H1 (cell line): ENCODE measurements around the gene SLC37A1. TPM values are rescaled to one million over a fixed set of nuclear protein-coding genes. Genes with fewer than 3 reads are reported as not detected.

Experiments
- CTCF ChIA-PET: fragments of 300-600 bp; sonication (Branson Sonifier 250); formaldehyde crosslinking; loops from one replicate; lab custom pipeline; 2021; ENCODE audit not compliant: partially characterized antibody; lab: Charles Lee
- POLR2A ChIA-PET: fragments of 300-600 bp; sonication (Branson Sonifier 250); formaldehyde crosslinking; loops from one replicate; lab custom pipeline; 2021; ENCODE audit warnings: inconsistent platforms; ENCODE audit not compliant: partially characterized antibody; lab: Charles Lee
- DNase-seq, 2 experiments: peaks; one replicate each; pipeline versions ENCODE4 v3.0.0 to v3.0.0-alpha.2; 2010 to 2022; ENCODE audit warnings: low spot score in 2 of 2, low read depth in 1 of 2, mixed read lengths in 1 of 2
- FAIRE-seq: peaks from 2 replicates; lab custom pipeline; 2011; peaks lifted over from hg19 to GRCh38; lab: Jason Lieb, UNC
- H2AFZ ChIP-seq: 2 replicates; pipeline ENCODE4 v1.8.1; 2012; ENCODE audit warnings: low read length, inconsistent platforms
- H2AK5ac ChIP-seq: 2 replicates; pipeline ENCODE4 v1.6.1; 2013; ENCODE audit warnings: low read depth, low read length
- H2BK120ac ChIP-seq: replicated peaks from 2 replicates; pipeline ENCODE3; 2013; ENCODE audit warnings: low read depth, low read length, inconsistent platforms
- H2BK12ac ChIP-seq: 2 replicates; pipeline ENCODE4 v1.6.1; 2013; ENCODE audit warnings: low read depth, low read length
- H2BK15ac ChIP-seq: 2 replicates; pipeline ENCODE4 v1.6.1; 2013; ENCODE audit warnings: low read length
- H2BK20ac ChIP-seq: 2 replicates; pipeline ENCODE4 v1.6.1; 2013; ENCODE audit warnings: low read length
- H2BK5ac ChIP-seq: 2 replicates; pipeline ENCODE4 v1.6.1; 2013; ENCODE audit warnings: low read depth, low read length
- H3K14ac ChIP-seq: 2 replicates; pipeline ENCODE4 v1.6.1; 2013; ENCODE audit warnings: inconsistent platforms; ENCODE audit not compliant: insufficient read length
- H3K18ac ChIP-seq: 2 replicates; pipeline ENCODE4 v1.6.1; 2013; ENCODE audit warnings: low read length; ENCODE audit errors: extremely low read depth
- H3K23ac ChIP-seq: 2 replicates; pipeline ENCODE4 v1.6.1; 2013; ENCODE audit warnings: inconsistent platforms; ENCODE audit not compliant: insufficient read length
- H3K23me2 ChIP-seq: 2 replicates; pipeline ENCODE4 v1.6.1; 2013; ENCODE audit warnings: low read depth, low read length
- H3K27ac ChIP-seq: 2 replicates; pipeline ENCODE4 v1.6.1; 2011; ENCODE audit warnings: low read depth, low read length, inconsistent platforms
- H3K27me3 ChIP-seq, 4 experiments: replicated peaks in 1 of 4; 1 replicate in 1 of 4; 2 replicates in 3 of 4; pipeline versions ENCODE4 v1.6.1 to v1.8.1; 2011 to 2013; ENCODE audit warnings: low read length in 3 of 4, mild to moderate bottlenecking in 3 of 4, inconsistent platforms in 2 of 4, mixed read lengths in 2 of 4, moderate library complexity in 1 of 4; ENCODE audit not compliant: control insufficient read depth in 3 of 4, insufficient read depth in 3 of 4; ENCODE audit errors: extremely low read depth in 1 of 4
- H3K36me3 ChIP-seq, 4 experiments: 2 replicates each; pipeline versions ENCODE4 v1.6.1 to v1.8.1; 2011 to 2013; ENCODE audit warnings: mild to moderate bottlenecking in 4 of 4, low read length in 3 of 4, moderate library complexity in 2 of 4, control low read depth in 1 of 4, inconsistent platforms in 1 of 4; ENCODE audit not compliant: insufficient read depth in 4 of 4, control insufficient read depth in 2 of 4
- H3K4ac ChIP-seq: replicated peaks from 2 replicates; pipeline ENCODE3; 2013; ENCODE audit warnings: low read length, low read depth, mixed read lengths, inconsistent platforms; ENCODE audit not compliant: insufficient read length
- H3K4me1 ChIP-seq, 4 experiments: replicated peaks in 1 of 4; 1 replicate in 1 of 4; 2 replicates in 3 of 4; pipeline versions ENCODE4 v1.6.1 to v1.8.1; 2011 to 2013; ENCODE audit warnings: low read length in 3 of 4, inconsistent platforms in 2 of 4, mixed read lengths in 1 of 4; ENCODE audit not compliant: insufficient read depth in 4 of 4, control insufficient read depth in 3 of 4
- H3K4me2 ChIP-seq, 2 experiments: 2 replicates each; pipeline versions ENCODE4 v1.6.1 to v1.8.1; 2011 to 2013; ENCODE audit warnings: low read depth in 2 of 2, low read length in 2 of 2, control low read depth in 1 of 2, inconsistent platforms in 1 of 2, mild to moderate bottlenecking in 1 of 2; ENCODE audit not compliant: insufficient read depth in 1 of 2
- H3K4me3 ChIP-seq, 4 experiments: fragments of 200-600, 300-600 bp in 1 of 4; sonication (generic), shearing (Covaris generic), sonication (Bioruptor Twin) in 1 of 4; 2 replicates each; pipeline versions ENCODE4 v1.5.1 to v1.8.1; 2011 to 2016; ENCODE audit warnings: low read length in 4 of 4, low read depth in 3 of 4, control low read depth in 2 of 4, inconsistent platforms in 2 of 4, mild to moderate bottlenecking in 2 of 4, mixed read lengths in 1 of 4, moderate library complexity in 1 of 4; ENCODE audit not compliant: insufficient read depth in 2 of 4; ENCODE audit errors: extremely low read depth in 1 of 4
- H3K56ac ChIP-seq: replicated peaks from 2 replicates; pipeline ENCODE3; 2013; ENCODE audit warnings: low read depth, mild to moderate bottlenecking, mixed read lengths, low read length, inconsistent platforms; ENCODE audit not compliant: insufficient read length
- H3K79me1 ChIP-seq: 2 replicates; pipeline ENCODE4 v1.6.1; 2013; ENCODE audit warnings: low read depth, low read length, control low read depth
- H3K79me2 ChIP-seq, 2 experiments: 2 replicates each; pipeline versions ENCODE4 v1.6.1 to v1.8.1; 2012 to 2013; ENCODE audit warnings: low read length in 2 of 2, mild to moderate bottlenecking in 2 of 2, inconsistent platforms in 1 of 2; ENCODE audit not compliant: insufficient read depth in 2 of 2, control insufficient read depth in 1 of 2
- H3K9ac ChIP-seq, 4 experiments: replicated peaks in 1 of 4; 1 replicate in 1 of 4; 2 replicates in 3 of 4; pipeline versions ENCODE4 v1.6.1 to v1.8.1; 2011 to 2013; ENCODE audit warnings: low read depth in 3 of 4, low read length in 3 of 4, control low read depth in 2 of 4, mild to moderate bottlenecking in 2 of 4, moderate library complexity in 2 of 4, inconsistent platforms in 1 of 4; ENCODE audit errors: extremely low read depth in 1 of 4
- H3K9me3 ChIP-seq, 2 experiments: 2 replicates each; pipeline versions ENCODE4 v1.6.1 to v1.8.1; 2012 to 2013; ENCODE audit warnings: mild to moderate bottlenecking in 2 of 2, moderate library complexity in 2 of 2, control low read depth in 1 of 2, inconsistent platforms in 1 of 2, low read depth in 1 of 2, low read length in 1 of 2, mixed read lengths in 1 of 2; ENCODE audit not compliant: insufficient read depth in 2 of 2
- H4K20me1 ChIP-seq, 2 experiments: replicated peaks in 1 of 2; 2 replicates each; pipeline versions ENCODE3 to v1.8.1; 2011 to 2013; ENCODE audit warnings: inconsistent platforms in 2 of 2, low read length in 2 of 2, mild to moderate bottlenecking in 1 of 2; ENCODE audit not compliant: insufficient read depth in 2 of 2, control insufficient read depth in 1 of 2
- H4K5ac ChIP-seq: 2 replicates; pipeline ENCODE4 v1.6.1; 2013; ENCODE audit warnings: low read length, low read depth, mixed read lengths, inconsistent platforms; ENCODE audit not compliant: insufficient read length
- H4K8ac ChIP-seq: 2 replicates; pipeline ENCODE4 v1.8.0; 2013; ENCODE audit warnings: mild to moderate bottlenecking, moderate library complexity, low read length, inconsistent platforms; ENCODE audit not compliant: insufficient read depth; ENCODE audit errors: extremely low read depth
- H4K91ac ChIP-seq: replicated peaks from 2 replicates; pipeline ENCODE3; 2013; ENCODE audit warnings: low read length, mixed read lengths, inconsistent platforms; ENCODE audit not compliant: insufficient read length
- ATF2 ChIP-seq: IDR thresholded peaks from 2 replicates; pipeline ENCODE4 v1.6.1; 2012; ENCODE audit warnings: low read length, inconsistent platforms
- CEBPB ChIP-seq: IDR thresholded peaks from 2 replicates; pipeline ENCODE4 v1.6.1; 2012; ENCODE audit warnings: low read depth, low read length
- CREB1 ChIP-seq: IDR thresholded peaks from 2 replicates; pipeline ENCODE4 v1.6.1; 2012; ENCODE audit warnings: inconsistent platforms
- KDM4A ChIP-seq: IDR thresholded peaks from one replicate; pipeline ENCODE4 v1.7.1; 2012; ENCODE audit warnings: low read depth, mild to moderate bottlenecking, moderate library complexity, low read length, inconsistent platforms; ENCODE audit not compliant: severe bottlenecking
- PHF8 ChIP-seq: fragments of 200-600 bp; sonication (generic); conservative IDR thresholded peaks from 2 replicates; pipeline ENCODE4 v1.7.1; 2012; ENCODE audit warnings: low read depth, mild to moderate bottlenecking, inconsistent platforms, low read length, moderate library complexity
- SIRT6 ChIP-seq: IDR thresholded peaks from one replicate; pipeline ENCODE4 v1.7.1; 2012; ENCODE audit warnings: low read length, inconsistent platforms
- WGBS, 2 experiments: shearing (Covaris generic) in 1 of 2; methylation state at CpG; one replicate each; pipeline versions ENCODE4 v1.1.6 to v1.1.7; 2013 to 2015; ENCODE audit warnings: low lambda C conversion rate in 2 of 2, mixed read lengths in 2 of 2, inconsistent platforms in 1 of 2, low coverage in 1 of 2, missing lambda C conversion rate in 1 of 2; ENCODE audit not compliant: insufficient replicate concordance in 2 of 2, insufficient coverage in 1 of 2, insufficient read length in 1 of 2; ENCODE audit errors: extremely low coverage in 1 of 2, missing lambda C conversion rate in 1 of 2; 5-methylcytosine and 5-hydroxymethylcytosine counted together
- polyA plus RNA-seq, 7 experiments: library from polyadenylated mRNA; depleted of rRNA in 3 of 7; stranded (reverse) in 5 of 7; unstranded in 2 of 7; fragments of >200 nt in 5 of 7; fragments of 200-250 nt in 2 of 7; gene quantifications; 1 replicate in 5 of 7; 2 replicates in 1 of 7; 4 replicates in 1 of 7; pipeline versions ENCODE4 v1.2.1 to v1.2.3, GENCODE V29; 2011 to 2013; ENCODE audit warnings: missing spikeins in 2 of 7, mixed read lengths in 2 of 7
- total RNA-seq: library from RNA; stranded (reverse); fragmentation: NEBNext Ultra II Directional; extraction: Animal tissue kit (Norgen Biotek cat#: 25700); gene quantifications from 2 replicates; pipeline ENCODE4 v1.2.1, GENCODE V29; 2021

SLC37A1 gene
- total and polyA plus RNA-seq, 2 of the 8 experiments (the other 6 are each of a cell fraction or from before 2014, with no cell fraction given) = 15.6 to 30.9 TPM

GRCh38 chr21:42475526-42476387, 37.9 kb upstream of the SLC37A1 start:
- H3K4me1 ChIP-seq = peaks cover 3 to 9% (median 5%) of the 10 kb centered on the region in 4 experiments; a peak in 5 of 7 replicates
- no peak overlapping the region for H2BK20ac ChIP-seq
- no peak overlapping the region for H3K4me2 ChIP-seq
- H4K8ac ChIP-seq = peak overlapping the region; percentile 15; the same call in 1 of the 2 replicates
- H3K4me3 ChIP-seq = no peak overlapping the region
- no peak overlapping the region for H4K5ac ChIP-seq
- no peaks in the 10 kb centered on the region for H4K20me1 ChIP-seq
- no peaks in the 10 kb centered on the region for H3K79me1 ChIP-seq
- ChIA-PET POLR2A (interaction anchor here (0.7 to 1.4 kb wide), 2 partner anchors 8 to 104 kb away, joined by 3 to 4 read pairs; no protein-coding TSS in a partner anchor), CTCF (interaction anchor here (1.1 to 2.8 kb wide), 4 partner anchors 61 to 1136 kb away, joined by 3 to 7 read pairs (median 4); no protein-coding TSS in a partner anchor)
- H3K27ac ChIP-seq = no peak overlapping the region
- DNase-seq (no peak), FAIRE-seq (no peak)
- no peak overlapping the region for H2AK5ac ChIP-seq
- H3K4ac ChIP-seq = no peak overlapping the region
- no peaks in the 10 kb centered on the region for H3K27me3 ChIP-seq
- H3K23ac ChIP-seq = no peak overlapping the region
- H3K18ac ChIP-seq = no peak overlapping the region
- no peaks in the 10 kb centered on the region for H3K36me3 ChIP-seq
- no peaks in the 10 kb centered on the region; the same call in 1 of the 2 replicates for H3K23me2 ChIP-seq
- no peak overlapping the region for H3K56ac ChIP-seq
- no peak overlapping the region for H2BK15ac ChIP-seq
- H3K9me3 ChIP-seq = no peaks in the 10 kb centered on the region
- WGBS, 2 experiments = 91% methylated on average over 17 of the region's 18 CpGs; no CpG with 5 or more reads in 1 of the 2 experiments
- TF ChIP-seq KDM4A (no peak), PHF8 (no peak), SIRT6 (no peak), CREB1 (no peak), CEBPB (no peak), ATF2 (no peak)
- no peaks in the 10 kb centered on the region for H3K79me2 ChIP-seq
- H2BK5ac ChIP-seq = no peak overlapping the region
- no peak overlapping the region for H3K9ac ChIP-seq
- no peak overlapping the region for H2BK120ac ChIP-seq
- H3K14ac ChIP-seq = no peak overlapping the region
- H2BK12ac ChIP-seq = no peak overlapping the region
- no peak overlapping the region for H4K91ac ChIP-seq
- no peak overlapping the region for H2AFZ ChIP-seq
